ENCODE data around the gene PPP4R2. TPM values are rescaled to one million over a fixed set of nuclear protein-coding genes. Genes with fewer than 3 reads are reported as not detected.
"Not testable (repeated sequence)": the region's sequence is repeated elsewhere in the genome, so short reads cannot be mapped to it uniquely, and the experiment has no call there.

The PPP4R2 gene
- total and polyA plus RNA-seq, 2 of the 8 experiments (the other 6 are each of a cell fraction or from before 2014, with no cell fraction given) = 11.5 to 89.9 TPM

DNA sequence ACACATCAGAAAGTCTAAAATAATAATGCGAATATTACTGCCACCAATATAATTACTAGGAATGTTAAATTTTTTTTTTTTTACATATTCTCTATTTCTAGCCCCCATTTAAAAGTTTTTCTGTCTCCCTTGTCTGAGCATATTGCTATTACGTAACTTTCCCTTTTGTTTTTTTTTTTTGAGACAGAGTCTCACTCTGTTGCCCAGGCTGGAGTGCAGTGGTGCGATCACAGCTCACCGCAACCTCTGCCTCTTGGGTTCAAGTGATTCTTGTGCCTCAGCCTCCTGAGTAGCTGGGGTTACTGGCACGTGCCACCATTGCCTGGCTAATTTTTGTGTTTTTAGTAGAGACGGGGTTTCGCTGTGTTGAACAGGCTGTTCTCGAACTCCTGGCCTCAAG is 6.4 kb downstream of the PPP4R2 start:
- not testable (repeated sequence) for H3K4ac ChIP-seq (replicated peaks; ENCODE audit: insufficient read length, low read depth, low read length); H3K9me3 ChIP-seq (ENCODE audit: insufficient read depth in 2 of 2, low read depth in 1 of 2, low read length in 1 of 2); H4K5ac ChIP-seq (ENCODE audit: insufficient read length, low read depth, low read length); H3K23ac ChIP-seq (ENCODE audit: insufficient read length); H3K27me3 ChIP-seq (replicated peaks in 1 of 4; ENCODE audit: control insufficient read depth in 3 of 4, extremely low read depth in 1 of 4, insufficient read depth in 3 of 4, low read length in 3 of 4); H2BK15ac ChIP-seq (ENCODE audit: low read length); H4K91ac ChIP-seq (replicated peaks; ENCODE audit: insufficient read length, low read length); H3K4me1 ChIP-seq (replicated peaks in 1 of 4; ENCODE audit: control insufficient read depth in 3 of 4, insufficient read depth in 4 of 4, low read length in 3 of 4); H2BK20ac ChIP-seq (ENCODE audit: low read length); H2BK5ac ChIP-seq (ENCODE audit: low read depth, low read length); DNase-seq (ENCODE audit: low read depth in 1 of 2, low spot score in 2 of 2); H3K14ac ChIP-seq (ENCODE audit: insufficient read length); H2BK12ac ChIP-seq (ENCODE audit: low read depth, low read length); H3K4me3 ChIP-seq (ENCODE audit: extremely low read depth in 1 of 4, insufficient read depth in 2 of 4, low read depth in 3 of 4, low read length in 4 of 4); H2AFZ ChIP-seq (ENCODE audit: low read length); H3K18ac ChIP-seq (ENCODE audit: extremely low read depth, low read length); H3K9ac ChIP-seq (replicated peaks in 1 of 4; ENCODE audit: extremely low read depth in 1 of 4, low read depth in 3 of 4, low read length in 3 of 4); H3K79me1 ChIP-seq (ENCODE audit: low read depth, low read length); H3K56ac ChIP-seq (replicated peaks; ENCODE audit: insufficient read length, low read depth, low read length); H3K23me2 ChIP-seq (ENCODE audit: low read depth, low read length); H4K8ac ChIP-seq (ENCODE audit: extremely low read depth, insufficient read depth, low read length); FAIRE-seq; H2BK120ac ChIP-seq (replicated peaks; ENCODE audit: low read depth, low read length); H2AK5ac ChIP-seq (ENCODE audit: low read depth, low read length); H3K27ac ChIP-seq (ENCODE audit: low read depth, low read length); H3K4me2 ChIP-seq (ENCODE audit: insufficient read depth in 1 of 2, low read depth in 2 of 2, low read length in 2 of 2)
- Histone ChIP-seq H4K20me1 (replicated peaks in 1 of 2; ENCODE audit: control insufficient read depth in 1 of 2, insufficient read depth in 2 of 2, low read length in 2 of 2) (peaks cover 30 to 35% of the 10 kb centered on the region in 2 experiments), H3K79me2 (ENCODE audit: control insufficient read depth in 1 of 2, insufficient read depth in 2 of 2, low read length in 2 of 2) (peaks cover 77 to 100% of the 10 kb centered on the region in 2 experiments), H3K36me3 (ENCODE audit: control insufficient read depth in 2 of 4, insufficient read depth in 4 of 4, low read length in 3 of 4) (peaks cover 9 to 64% (median 15%) of the 10 kb centered on the region in 4 experiments; a peak in 6 of 8 replicates)
- WGBS, 2 experiments (ENCODE audit: extremely low coverage in 1 of 2, insufficient coverage in 1 of 2, insufficient read length in 1 of 2, insufficient replicate concordance in 2 of 2, low coverage in 1 of 2, low lambda C conversion rate in 2 of 2, missing lambda C conversion rate in 1 of 2) = 82% methylated on average over 8 of the region's 8 CpGs; no CpG with 5 or more reads in 1 of the 2 experiments
- ChIA-PET POLR2A (ENCODE audit: partially characterized antibody) (interaction anchor here (1.2 to 2.2 kb wide), 3 partner anchors 8 to 14 kb away, joined by 4 to 5 read pairs (median 4); no protein-coding TSS in a partner anchor), CTCF (ENCODE audit: partially characterized antibody) (interaction anchor here (0.9 to 1.0 kb wide), 2 partner anchors 18 to 108 kb away, joined by 3 read pairs; no protein-coding TSS in a partner anchor)

All from H1 (cell line).